ENCODE data around the gene PHAF1.

PHAF1 gene

DNA sequence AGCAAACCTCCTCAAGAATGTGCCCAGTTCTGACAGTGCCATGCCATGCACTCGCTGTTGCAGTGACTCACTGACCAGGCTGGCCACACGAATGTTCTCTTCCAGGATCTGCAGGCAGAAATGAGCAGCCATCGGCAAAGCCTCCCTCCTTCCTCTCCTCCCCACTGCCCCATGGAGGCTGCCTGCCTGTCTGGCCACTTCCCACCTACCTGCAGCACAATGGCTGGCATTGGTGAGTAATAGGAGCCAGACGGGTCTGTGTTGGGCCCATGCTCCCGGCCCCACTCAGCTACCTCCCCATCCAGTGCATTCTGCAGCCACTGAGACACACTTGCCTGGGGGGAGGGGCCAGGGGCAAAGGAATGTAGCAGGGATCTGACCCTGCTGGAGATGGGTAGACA lies 76.8 kb downstream of the PHAF1 start:
- no peak for TF ChIP-seq ZFP30 (CRISPR knock-in tag; IDR thresholded peaks at IDR 0.05)
- TF ChIP-seq PPARA (CRISPR knock-in tag; IDR thresholded peaks at IDR 0.05; ENCODE audit: borderline replicate concordance), result no peak
- TF ChIP-seq, protein P1, sequence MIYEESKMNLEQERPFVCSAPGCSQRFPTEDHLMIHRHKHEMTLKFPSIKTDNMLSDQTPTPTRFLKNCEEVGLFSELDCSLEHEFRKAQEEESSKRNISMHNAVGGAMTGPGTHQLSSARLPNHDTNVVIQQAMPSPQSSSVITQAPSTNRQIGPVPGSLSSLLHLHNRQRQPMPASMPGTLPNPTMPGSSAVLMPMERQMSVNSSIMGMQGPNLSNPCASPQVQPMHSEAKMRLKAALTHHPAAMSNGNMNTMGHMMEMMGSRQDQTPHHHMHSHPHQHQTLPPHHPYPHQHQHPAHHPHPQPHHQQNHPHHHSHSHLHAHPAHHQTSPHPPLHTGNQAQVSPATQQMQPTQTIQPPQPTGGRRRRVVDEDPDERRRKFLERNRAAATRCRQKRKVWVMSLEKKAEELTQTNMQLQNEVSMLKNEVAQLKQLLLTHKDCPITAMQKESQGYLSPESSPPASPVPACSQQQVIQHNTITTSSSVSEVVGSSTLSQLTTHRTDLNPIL (CRISPR knock-in tag; IDR thresholded peaks at IDR 0.05; ENCODE audit: low read depth), result no peak
- TF ChIP-seq ZC3H10 (CRISPR knock-in tag; IDR thresholded peaks at IDR 0.05), result no peak
- no peak for TF ChIP-seq ZNF70 (CRISPR knock-in tag; IDR thresholded peaks at IDR 0.05)
- no peak for TF ChIP-seq BACH2 (CRISPR knock-in tag; IDR thresholded peaks at IDR 0.05; ENCODE audit: borderline replicate concordance)
- TF ChIP-seq ZNF565 (CRISPR knock-in tag; conservative IDR thresholded peaks at IDR 0.05; ENCODE audit: low read depth), result no peak
- no peak for TF ChIP-seq ESRRG (CRISPR knock-in tag; IDR thresholded peaks at IDR 0.05)
- TF ChIP-seq ISL1 (CRISPR knock-in tag; IDR thresholded peaks at IDR 0.05), result no peak
- no peak for TF ChIP-seq TCF4 (CRISPR knock-in tag; IDR thresholded peaks at IDR 0.05; ENCODE audit: borderline replicate concordance)
- TF ChIP-seq OSR1 (CRISPR knock-in tag; IDR thresholded peaks at IDR 0.05), result no peak
- TF ChIP-seq CSRNP3 (CRISPR knock-in tag; IDR thresholded peaks at IDR 0.05), result no peak
- TF ChIP-seq TOX (CRISPR knock-in tag; IDR thresholded peaks at IDR 0.05; ENCODE audit: borderline replicate concordance), result no peak
- TF ChIP-seq CSDC2 (CRISPR knock-in tag; IDR thresholded peaks at IDR 0.05), result no peak
- no peak for TF ChIP-seq ZFP3 (CRISPR knock-in tag; IDR thresholded peaks at IDR 0.05)
- TF ChIP-seq GLIS3 (CRISPR knock-in tag; IDR thresholded peaks at IDR 0.05), result no peak
- no peak for TF ChIP-seq PATZ1 (CRISPR knock-in tag; IDR thresholded peaks at IDR 0.05; ENCODE audit: borderline replicate concordance)
- ATAC-seq, result peak; percentile 23

DNA sequence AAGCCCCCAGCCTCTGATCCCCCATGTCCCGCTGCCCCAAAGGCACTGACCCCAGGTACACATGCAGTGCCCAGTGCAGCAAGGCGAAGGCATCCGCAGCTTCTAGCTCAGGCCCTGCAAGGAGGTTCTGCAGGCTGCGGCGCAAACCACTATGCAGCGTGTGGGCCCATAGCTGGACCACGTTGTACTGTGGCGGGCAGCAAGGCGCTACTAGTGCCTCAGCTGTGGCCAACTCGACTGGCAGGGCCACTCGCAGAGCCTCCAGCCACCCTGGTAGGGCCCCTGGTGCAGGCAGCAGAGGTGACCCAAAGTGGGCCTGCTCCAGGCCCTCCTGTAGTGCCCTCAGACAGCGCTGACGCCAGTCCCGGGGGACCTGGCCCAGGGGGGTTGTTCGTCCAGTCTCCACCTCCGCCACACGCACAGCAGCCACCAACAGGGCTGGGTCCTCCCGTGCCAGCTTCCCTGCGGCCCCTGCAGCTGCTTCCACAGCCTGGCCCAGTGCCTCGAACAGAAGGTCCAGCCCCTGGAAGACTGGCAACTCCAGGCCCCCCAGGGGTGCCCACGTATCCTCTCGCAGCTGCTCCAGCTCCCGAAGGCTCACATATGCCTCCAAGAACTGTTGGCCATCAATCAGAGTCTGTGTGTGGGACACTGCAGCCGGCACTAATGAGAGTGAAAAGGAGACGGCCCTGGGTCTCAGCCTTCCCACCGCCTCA lies 77.6 kb downstream of the PHAF1 start:
- ATAC-seq, result no peak
- TF ChIP-seq CSDC2 (CRISPR knock-in tag; IDR thresholded peaks at IDR 0.05), result no peak
- TF ChIP-seq ARNTL (CRISPR knock-in tag; IDR thresholded peaks at IDR 0.05; ENCODE audit: borderline replicate concordance, low read depth), result no peak
- no peak for TF ChIP-seq SNAI2 (CRISPR knock-in tag; IDR thresholded peaks at IDR 0.05)
- TF ChIP-seq ZNF70 (CRISPR knock-in tag; IDR thresholded peaks at IDR 0.05), result no peak
- TF ChIP-seq, protein P1 (CRISPR knock-in tag; IDR thresholded peaks at IDR 0.05; ENCODE audit: low read depth), result no peak
- TF ChIP-seq, protein P2, sequence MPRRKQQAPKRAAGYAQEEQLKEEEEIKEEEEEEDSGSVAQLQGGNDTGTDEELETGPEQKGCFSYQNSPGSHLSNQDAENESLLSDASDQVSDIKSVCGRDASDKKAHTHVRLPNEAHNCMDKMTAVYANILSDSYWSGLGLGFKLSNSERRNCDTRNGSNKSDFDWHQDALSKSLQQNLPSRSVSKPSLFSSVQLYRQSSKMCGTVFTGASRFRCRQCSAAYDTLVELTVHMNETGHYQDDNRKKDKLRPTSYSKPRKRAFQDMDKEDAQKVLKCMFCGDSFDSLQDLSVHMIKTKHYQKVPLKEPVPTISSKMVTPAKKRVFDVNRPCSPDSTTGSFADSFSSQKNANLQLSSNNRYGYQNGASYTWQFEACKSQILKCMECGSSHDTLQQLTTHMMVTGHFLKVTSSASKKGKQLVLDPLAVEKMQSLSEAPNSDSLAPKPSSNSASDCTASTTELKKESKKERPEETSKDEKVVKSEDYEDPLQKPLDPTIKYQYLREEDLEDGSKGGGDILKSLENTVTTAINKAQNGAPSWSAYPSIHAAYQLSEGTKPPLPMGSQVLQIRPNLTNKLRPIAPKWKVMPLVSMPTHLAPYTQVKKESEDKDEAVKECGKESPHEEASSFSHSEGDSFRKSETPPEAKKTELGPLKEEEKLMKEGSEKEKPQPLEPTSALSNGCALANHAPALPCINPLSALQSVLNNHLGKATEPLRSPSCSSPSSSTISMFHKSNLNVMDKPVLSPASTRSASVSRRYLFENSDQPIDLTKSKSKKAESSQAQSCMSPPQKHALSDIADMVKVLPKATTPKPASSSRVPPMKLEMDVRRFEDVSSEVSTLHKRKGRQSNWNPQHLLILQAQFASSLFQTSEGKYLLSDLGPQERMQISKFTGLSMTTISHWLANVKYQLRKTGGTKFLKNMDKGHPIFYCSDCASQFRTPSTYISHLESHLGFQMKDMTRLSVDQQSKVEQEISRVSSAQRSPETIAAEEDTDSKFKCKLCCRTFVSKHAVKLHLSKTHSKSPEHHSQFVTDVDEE (CRISPR knock-in tag; IDR thresholded peaks at IDR 0.05), result no peak
- no peak for TF ChIP-seq ZNF8 (CRISPR knock-in tag; IDR thresholded peaks at IDR 0.05)
- no peak for TF ChIP-seq ZC3H10 (CRISPR knock-in tag; IDR thresholded peaks at IDR 0.05)
- TF ChIP-seq TOX (CRISPR knock-in tag; IDR thresholded peaks at IDR 0.05; ENCODE audit: borderline replicate concordance), result no peak
- no peak for TF ChIP-seq ESRRG (CRISPR knock-in tag; IDR thresholded peaks at IDR 0.05)
- TF ChIP-seq GLIS3 (CRISPR knock-in tag; IDR thresholded peaks at IDR 0.05), result no peak
- no peak for TF ChIP-seq ZFP3 (CRISPR knock-in tag; IDR thresholded peaks at IDR 0.05)
- TF ChIP-seq BACH2 (CRISPR knock-in tag; IDR thresholded peaks at IDR 0.05; ENCODE audit: borderline replicate concordance), result no peak
- no peak for TF ChIP-seq ISL1 (CRISPR knock-in tag; IDR thresholded peaks at IDR 0.05)
- TF ChIP-seq PPARA (CRISPR knock-in tag; IDR thresholded peaks at IDR 0.05; ENCODE audit: borderline replicate concordance), result no peak
- TF ChIP-seq RARB (CRISPR knock-in tag; IDR thresholded peaks at IDR 0.05), result no peak
- TF ChIP-seq TCF4 (CRISPR knock-in tag; IDR thresholded peaks at IDR 0.05; ENCODE audit: borderline replicate concordance), result no peak
